GM21390 (cell line): ENCODE measurements around the gene WNT7B.

Experiments used
- ATAC-seq: cut with Tn5 transposase; IDR thresholded peaks from one replicate; pipeline ENCODE4 v1.9.1; 2021; ENCODE audit not compliant: unreplicated experiment

Gene WNT7B

GRCh38 chr22:45891996-45892621, 84.9 kb downstream of the WNT7B start:
- ATAC-seq = no peak

DNA sequence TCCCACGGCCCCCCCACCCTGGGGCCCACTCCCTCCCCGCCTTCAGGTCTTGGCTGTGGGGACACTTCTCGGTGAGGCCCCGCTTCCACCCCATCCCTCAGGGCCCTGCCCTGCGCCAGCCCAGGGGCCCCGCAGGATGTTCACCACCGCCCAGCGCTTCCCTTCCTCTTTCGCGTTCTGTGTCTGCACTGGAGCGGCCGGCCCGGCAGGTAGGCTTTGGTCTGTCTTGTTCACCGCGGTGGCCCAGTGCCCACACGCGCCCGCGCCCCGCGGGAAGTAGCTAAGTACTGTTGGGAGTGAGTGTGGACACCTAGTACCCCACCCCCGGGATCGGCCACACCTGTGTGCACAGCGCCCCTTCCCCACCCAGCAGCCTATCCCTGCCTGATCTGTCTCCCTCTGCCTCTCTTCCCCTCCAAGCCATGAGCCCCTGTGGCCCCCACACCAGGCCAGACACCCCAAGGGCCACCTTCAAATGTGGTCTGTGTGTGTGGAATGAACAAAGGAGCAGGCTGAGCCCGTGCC, 85.4 kb downstream of the WNT7B start:
- no peak for ATAC-seq

DNA sequence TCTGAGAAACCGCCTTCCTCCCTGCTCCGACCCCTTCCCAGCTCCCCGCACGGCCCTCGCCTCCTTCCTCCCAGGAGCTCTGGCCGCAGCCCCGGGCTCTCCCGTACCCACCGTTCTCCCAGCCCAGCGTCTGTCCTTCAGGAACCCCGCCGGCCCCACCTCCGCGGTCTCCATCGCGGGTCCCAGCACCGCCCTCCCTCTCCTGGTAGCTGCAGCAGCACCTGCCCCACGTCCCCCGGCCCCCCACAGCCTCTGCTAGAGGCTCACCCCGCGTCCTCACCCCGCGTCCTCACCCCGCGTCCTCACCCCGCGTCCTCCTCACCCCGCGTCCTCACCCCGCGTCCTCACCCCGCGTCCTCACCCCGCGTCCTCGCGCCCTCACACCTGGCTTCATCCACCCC, 85.9 kb downstream of the WNT7B start:
- no peak for ATAC-seq

GRCh38 chr22:45890351-45890635, 86.7 kb downstream of the WNT7B start:
- no peak for ATAC-seq

DNA sequence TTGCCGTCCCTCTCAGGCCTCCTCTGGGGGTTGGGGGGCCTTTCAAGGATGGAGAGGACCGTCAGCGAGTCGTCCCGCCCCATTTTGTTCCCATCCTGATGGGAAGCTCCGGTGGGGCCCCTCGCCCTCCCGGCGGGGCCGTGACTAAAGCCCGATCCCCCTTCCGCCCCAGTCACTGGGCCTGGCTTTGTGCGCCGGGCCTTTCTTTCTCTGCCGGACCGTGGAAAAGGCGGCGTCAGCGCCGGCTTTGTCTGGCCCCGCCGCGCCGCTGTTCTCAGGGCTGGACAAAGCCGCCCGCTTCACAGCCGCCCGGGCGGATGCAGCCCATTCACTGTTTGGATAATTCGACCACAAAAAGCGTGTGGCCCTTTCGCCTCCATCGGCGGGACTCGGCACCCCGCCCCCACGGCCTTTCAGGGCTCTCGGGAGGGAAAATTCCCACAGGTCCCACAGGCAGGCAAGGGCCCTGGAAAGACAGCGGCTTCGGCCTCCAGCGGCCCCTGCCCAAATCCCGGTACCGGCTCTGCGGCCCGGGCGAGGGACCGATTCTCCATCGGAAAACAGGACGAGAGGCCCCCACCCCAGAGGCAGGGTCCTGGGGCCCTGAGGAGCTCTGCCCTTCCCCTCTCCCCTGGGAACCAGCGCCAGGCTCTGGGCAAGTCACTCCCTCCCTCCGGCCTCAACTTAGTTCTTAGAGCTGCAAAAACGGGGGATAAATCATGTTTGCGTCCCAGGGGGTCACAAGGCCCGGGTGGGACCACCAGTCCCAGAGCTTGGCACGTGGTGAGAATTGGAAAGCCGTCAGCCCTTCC, 87.2 kb downstream of the WNT7B start:
- no peak for ATAC-seq

DNA sequence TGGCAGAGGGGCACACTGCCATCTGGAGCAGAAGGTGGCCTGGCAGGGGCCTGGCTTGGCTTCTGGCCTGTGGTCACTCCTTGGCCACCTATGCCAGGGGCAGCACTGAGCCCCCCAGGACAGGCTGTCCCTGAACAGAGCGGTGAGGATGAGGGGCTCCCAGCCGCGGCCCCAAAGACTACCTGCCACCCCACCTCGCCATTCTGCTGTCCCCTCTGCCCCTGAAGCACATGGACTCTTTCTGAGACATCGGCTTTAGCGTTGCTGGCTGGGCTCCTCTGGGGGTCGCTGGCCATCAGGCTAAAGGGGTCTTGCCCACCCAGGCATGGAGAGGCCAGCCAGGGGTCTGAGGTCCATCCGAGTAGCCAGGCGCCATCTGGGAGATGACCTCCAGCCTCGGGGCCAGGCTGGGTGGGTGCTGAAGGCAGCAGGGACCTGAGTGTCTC, 87.8 kb downstream of the WNT7B start:
- no peak for ATAC-seq

DNA sequence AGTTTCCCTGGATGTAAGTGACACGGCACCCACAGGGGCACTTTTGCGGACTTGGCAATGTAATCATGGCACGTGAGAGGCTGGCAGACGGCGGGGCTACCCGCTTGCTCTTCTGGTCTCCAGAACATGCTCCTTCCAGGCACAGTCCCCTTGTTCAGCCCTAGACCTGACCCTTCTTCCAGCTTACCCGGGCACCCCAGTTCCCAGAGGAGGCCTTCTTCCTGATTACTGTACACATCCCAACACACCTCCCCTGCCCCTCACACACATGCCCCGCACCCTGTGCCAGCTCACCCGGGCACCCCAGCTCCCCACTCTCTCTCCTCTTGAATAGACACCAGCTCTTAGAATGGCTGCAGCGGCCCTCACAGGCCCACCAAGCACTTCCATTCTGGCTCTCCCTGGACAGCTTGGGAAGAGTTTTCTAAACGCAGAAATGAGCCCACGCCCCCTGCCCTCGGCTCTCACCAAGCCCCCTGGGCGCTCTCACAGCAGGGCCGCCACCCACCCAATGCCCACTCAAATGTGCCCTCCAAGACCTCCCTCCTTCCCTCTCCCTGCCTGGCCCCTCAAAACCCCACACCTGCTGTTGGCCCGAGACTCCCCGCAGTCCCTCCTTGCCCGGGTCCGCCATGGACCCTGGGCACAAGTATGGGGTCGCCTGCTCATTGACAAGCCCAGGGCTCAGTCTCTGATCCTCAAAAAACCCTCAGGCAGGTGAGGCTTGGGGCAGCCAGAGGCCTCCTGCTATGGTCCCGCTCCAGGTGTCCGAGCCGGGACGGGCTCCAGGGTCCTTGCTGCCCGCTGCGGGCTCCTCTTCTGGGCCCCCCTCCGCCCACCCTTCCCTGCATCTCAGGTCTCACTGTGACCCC, 88.5 kb downstream of the WNT7B start:
- ATAC-seq = no peak

DNA sequence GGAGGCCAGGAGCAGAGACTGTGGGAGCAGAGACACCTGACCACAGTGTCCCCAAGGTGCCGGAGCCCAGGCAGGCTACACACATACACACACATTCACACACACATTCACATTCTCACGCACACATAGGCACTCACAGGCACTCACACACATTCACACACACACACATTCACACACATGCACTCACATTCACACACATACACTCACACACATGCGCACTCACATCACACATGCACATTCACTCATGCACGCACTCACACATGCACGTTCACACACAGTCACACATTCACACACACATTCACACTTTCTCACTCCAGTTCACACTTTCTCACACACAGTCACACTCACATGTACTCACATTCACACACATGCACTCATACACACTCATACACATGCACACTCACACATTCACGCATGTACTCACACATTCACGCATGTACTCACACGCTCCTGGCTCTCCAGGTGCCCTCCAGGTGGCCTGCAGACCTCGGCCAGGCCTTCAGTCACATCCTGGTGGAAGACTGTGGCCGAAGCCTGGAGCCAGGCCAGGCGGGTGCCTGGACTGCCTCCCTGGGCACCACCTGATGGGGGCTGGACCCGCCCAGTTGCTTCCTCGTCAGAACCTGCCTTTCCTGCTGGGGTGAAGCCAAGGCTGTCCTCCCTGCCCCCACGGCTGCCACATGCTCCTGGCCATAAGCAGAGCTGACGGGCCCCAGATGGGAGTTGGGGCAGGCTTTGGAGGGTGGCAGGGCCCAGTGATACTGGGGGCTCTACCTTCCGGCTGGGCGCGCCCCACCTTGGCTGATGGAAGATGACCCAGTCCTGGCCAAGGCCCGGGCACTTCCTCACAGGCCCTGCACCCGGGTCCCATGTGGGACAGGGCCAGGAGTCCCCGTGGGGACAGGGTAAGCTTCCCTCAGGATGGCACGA, 89.5 kb downstream of the WNT7B start:
- ATAC-seq = no peak

GRCh38 chr22:45886540-45886939, 90.4 kb downstream of the WNT7B start:
- no peak for ATAC-seq

GRCh38 chr22:45885941-45886395, 91.0 kb downstream of the WNT7B start:
- no peak for ATAC-seq

GRCh38 chr22:45885171-45885840, 91.7 kb downstream of the WNT7B start:
- ATAC-seq = no peak

DNA sequence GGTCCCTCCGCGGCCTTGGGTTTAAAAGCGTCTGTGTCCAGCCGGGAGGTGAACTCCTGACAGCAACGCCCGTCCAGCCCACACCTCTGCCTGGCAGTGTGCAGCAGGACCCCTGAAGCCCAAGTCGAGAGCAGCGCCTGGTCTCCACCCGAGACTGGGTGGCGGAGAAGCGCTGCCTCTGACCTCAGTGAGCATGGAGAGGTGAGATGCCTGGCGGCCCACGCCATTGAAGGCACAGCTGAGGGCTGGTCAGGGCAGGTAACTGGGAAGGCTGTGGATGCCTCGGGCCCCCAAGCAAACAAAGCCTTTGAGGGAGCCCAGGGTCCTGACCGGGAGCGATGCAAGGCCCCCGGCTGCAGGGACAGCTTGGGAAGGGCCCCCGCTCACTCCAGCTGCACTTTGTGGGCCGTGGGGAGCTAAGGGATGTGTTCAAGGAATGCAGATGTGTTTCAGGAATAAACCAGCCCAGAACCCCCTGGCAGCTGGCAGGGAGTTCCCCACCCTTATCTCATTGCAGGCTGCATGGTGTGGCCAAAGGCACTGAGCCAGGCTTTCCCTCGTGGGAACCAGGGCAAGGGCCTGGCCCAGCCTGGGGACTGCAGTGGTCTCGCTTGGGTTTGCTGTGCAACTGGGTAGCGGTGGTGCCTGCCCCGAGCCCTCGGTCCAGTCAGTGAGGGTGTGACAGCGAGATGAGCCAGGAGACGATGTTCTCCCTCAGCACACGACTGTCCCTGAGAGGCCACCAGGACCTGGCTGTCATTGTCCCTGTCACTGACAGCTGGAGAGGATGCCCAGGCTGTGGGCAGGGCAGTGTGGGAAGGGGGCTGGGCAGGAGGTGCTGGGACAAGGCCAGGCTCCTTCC, 92.5 kb downstream of the WNT7B start:
- no peak for ATAC-seq

GRCh38 chr22:45883811-45884170, 93.2 kb downstream of the WNT7B start:
- no peak for ATAC-seq

DNA sequence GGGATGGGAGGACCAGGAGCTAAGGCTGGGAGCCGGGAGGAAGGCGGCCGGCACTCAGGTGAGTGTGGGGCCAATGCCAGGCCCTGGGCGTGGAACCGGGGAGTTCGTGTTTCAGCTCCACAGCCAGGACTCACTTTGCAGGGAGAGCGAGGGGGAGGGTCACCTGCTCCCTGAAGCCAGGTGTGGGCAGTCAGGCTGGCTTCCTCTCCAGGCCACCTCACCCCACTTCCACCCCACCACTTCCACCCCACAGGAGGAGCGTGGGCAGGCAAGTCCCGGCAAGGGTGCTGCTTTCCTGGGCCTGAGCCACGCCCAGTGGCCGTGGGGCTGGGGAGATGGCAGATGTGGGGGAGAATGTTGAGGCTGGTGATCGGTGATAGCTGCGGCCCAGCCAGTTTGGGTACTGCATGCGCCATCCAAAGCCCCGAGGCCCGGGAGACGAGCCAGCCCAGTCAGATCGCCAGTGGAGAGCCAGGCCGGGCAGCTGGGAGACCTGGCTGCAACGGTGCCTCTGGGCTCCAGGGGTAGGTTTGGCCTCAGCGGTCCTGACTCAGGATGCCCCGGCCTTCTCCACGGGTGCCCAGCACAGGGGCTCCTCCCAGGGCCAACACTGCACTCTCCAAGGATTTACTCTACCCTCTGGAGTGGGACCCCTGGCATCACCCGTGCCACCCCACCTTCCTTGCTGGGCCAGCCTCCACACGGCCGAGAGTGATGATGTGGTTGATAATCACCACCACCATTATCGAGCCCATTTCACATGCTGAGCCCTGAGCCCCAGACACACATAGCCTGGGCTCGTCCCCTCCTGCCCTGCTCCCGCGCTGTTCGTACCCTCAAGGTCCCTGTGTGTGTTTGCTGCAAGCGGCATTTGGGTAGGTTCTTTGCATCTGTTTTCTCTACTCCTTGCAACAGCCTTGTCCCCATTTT, 93.8 kb downstream of the WNT7B start:
- ATAC-seq = no peak

DNA sequence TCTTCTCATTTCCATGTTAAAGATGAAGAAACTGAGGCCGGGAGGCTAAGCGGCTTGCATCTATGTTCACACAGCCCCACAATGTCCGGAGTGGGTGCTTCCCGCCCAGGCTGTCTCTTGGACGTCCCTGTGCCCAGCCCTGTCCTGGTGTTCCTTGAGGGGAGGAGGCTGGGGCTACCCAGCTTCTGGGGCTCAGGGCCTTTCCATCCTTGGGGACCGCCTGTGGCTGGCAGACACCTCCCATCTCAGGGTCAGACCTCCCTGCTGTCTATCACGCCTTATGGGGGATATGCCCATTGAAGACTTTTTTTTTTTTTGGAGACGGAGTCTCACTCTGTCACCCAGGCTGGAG, 95.5 kb downstream of the WNT7B start:
- ATAC-seq = no peak

GRCh38 chr22:45880716-45881523, 96.0 kb downstream of the WNT7B start:
- ATAC-seq = no peak

- ATAC-seq = no peak
Measured at GRCh38 chr22:45880091-45880715, 96.8 kb downstream of the WNT7B start.
